IPS-NIHi7 (cell line): ENCODE results near the gene LYST.
"Not testable (repeated sequence)": the region's sequence is repeated elsewhere in the genome, so short reads cannot be mapped to it uniquely, and the experiment has no call there.

Source experiments
- DNase-seq: peaks from one replicate; pipeline ENCODE4 v3.0.0; 2012; ENCODE audit warnings: mixed read lengths; ENCODE audit errors: extremely low spot score

The LYST gene

DNA sequence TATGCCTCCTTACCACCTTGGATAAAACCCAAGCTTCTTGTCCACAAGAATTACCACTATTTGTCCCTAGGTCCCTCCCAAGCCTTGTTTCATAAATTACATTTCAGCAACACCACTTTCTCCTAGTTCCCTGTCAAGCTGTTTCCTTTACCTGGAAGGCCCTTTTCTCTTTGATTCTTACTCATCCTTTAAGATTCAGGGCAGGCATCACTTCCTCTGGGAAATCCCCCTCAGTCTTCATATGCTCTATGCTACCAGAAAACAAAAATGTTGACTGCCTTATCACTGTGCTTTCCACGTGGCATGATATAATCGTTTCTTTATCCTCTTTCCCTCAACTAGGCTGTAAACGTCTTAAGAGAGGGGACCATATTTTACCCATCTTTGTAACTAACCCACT is 102.7 kb downstream of the LYST start:
- DNase-seq: no peak

DNA sequence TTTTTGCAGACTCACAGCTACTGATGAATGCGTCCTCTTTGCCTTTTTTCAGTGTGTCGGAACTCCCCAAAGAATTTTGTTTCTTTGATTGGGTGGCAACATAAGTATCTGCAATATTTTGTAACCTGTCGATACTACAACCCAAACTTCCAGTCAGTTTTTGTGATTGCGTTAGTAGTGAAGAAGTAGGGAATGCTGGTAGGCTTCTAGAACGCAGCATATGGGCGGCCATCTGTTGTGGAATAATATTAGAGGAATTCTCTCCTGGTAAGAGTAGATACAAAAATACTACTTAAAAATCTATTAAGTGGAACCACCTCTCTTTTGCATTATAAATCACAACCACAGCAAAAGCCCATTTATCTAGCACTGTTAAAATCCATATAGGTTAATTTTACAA is 107.4 kb downstream of the LYST start:
- no peak for DNase-seq

DNA sequence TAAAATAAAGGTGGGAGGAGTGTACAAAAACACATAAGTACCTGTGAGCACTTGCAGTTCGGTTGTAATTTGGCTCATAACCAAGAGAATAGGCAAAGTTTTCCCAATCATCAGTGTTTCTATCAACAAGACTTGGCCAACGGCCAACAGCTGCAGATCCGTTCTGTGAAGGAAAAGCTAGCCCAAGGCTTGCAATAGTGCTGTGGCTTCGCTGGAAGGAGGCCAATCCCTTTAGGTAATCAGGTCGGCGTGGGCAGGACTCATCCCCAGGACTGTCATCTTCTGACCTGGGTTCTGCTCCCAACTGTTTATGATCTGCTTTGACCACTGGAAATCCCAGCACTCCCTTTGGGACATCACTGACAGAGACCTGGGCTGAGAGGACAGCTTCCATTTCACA is 107.8 kb downstream of the LYST start:
- no peak for DNase-seq

DNA sequence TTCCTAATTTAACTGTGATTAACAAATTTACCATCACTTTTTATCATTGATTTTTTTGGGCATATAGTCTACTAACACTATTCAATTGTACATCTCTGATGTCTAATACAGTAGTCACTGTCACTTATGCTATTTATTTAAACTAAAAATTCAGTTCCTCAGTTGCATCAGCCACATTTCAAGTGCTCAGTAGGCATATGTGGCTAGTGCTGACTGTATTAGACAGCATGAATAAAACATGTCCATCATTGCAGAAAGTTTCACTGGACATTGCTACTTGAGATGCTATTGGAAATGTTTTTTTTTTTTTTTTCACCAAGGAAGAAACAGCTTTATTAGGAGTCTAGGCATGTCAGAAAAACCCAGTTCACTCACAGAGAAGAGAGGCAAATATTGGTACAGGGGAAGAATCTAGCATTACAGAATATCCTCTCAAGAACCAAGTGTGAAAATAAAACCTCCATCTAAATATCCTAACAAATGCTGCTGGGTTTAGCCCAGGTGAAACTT is 109.1 kb downstream of the LYST start:
- no peak for DNase-seq

DNA sequence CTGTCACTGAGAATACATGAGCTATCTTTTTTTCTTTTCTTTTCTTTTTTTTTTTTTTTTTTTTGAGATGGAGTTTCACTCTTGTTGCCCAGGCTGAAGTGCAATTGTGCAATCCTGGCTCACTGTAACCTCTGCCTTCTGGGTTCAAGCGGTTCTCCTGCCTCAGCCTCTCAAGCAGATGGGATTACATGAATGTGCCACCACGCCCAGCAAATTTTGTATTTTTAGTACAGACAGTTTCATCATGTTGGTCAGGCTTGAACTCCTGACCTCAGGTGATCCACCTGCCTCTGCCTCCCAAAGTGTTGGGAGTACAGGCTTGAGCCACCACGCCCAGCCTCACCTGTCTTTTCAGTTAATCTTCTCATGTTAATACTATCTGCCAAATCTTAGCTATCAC is 112.5 kb downstream of the LYST start:
- DNase-seq: not testable (repeated sequence)

DNA sequence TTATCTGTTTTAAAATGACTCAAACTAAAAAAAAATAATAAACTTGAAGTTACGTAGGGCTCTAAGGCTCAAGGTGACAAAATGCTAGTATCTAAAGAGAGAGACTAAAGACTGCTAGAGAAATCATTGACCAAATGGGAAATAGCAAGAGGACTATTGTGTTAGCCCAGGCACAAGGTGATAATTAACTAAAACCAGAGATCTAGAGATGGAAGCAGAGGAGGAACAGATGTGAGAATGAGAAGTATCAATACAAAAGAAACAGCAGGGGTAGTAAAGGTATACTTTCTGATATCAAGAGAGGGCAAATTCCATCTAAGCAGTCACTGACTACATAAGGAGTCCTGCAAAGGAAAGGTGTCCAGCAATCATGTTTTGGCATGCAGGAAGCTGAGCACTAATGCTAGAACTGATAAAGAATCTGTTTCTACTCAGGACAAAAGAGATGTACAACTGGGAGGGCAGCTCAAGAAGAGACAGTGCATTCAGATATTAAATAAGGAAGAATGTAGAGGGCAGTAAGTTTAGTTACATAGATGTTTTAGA is 116.9 kb downstream of the LYST start:
- no peak for DNase-seq

DNA sequence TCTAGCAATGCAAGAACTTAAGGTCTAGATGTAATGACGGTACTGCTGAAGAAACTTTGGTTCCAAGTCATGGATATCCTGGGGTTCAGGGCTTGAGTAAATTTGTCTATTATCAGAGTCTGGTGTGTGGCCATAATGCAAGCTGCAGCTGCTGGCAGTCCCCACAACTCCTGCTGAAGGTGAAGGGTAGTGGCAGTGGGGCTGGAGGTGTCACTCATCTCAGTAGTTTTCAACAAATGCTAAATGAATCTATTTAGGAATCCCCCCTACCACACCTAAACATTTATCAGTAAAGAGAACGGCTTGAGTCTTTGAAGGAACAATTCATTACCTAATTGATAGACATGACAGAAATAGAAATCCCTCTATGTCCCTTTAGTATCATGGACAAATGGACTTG is 118.0 kb downstream of the LYST start:
- no peak for DNase-seq

DNA sequence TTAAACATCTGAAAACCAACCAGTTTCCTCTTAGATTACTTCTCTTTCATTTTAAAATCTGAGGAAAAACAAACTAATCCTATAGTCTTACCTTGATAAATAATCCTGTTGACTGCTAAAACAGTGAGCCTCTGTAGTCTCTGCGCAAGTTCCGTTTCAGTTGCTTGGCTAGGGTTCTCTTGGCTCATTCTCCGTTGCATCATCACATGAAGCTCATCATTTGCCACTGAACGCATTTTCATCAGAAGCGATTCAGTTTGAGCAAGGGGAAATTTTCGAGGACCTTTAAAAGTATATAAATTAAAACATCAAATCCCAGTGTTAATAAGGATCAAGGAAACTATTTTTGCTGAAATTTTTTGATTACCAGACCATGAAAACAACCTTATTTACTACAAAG is 120.5 kb downstream of the LYST start:
- DNase-seq: no peak

DNA sequence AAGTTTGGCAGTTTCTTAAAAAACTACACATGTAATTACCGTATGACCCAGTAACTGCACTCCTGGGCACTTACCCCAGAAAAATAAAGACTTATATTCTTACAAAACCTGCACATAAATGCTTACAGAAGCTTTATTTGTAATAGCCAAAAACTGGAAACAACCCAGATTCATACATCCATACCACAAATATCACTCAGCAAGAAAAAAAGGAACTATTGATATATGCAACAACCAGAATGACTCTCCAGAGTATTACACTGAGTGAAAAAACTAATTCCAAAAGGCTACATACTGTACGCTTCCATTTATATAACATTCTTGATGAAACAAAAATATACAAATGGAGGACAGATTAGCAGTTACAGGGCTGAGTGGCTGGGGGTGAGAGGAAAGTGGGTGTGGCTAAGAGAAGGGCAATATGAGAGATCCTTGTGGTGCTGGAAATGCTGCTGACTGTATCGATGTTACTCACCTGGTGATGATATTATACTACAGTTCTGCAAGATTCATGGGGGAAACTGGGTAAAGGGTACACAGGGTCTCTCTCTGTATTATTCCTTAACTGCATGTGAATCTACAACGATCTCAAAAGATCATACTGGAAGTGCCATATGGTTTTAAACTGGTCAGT is 121.1 kb downstream of the LYST start:
- DNase-seq: no peak

DNA sequence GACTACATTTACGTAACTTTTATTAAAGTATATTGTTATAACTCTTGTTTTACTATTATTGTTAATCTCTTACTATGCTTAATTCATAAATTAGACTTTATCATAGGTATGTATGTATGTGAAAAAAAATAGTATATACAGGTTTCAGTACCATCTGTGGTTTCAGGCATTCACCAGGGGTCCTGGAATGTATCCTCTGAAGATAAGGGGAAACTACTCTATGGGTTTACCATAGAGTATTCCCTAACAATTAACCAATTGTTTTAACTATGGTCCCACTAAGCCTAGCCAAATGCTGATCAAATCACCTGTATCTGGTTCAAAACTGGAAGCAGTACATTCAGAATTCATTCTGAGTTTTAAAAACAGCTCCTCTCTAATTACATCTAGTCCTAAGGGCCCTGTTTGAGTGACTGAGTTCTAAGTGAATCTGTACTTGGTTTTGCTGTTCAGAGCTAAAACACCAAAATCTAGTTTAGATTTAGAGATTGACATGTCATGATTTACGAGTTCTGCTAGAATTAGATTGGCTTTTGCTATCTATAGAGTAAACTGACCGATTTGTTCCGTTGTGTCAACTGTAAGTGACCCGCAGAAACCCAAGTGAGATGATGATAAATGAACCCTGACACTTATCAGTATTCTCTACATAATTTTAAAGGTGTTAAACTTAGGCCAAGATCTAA is 123.6 kb downstream of the LYST start:
- DNase-seq: no peak

DNA sequence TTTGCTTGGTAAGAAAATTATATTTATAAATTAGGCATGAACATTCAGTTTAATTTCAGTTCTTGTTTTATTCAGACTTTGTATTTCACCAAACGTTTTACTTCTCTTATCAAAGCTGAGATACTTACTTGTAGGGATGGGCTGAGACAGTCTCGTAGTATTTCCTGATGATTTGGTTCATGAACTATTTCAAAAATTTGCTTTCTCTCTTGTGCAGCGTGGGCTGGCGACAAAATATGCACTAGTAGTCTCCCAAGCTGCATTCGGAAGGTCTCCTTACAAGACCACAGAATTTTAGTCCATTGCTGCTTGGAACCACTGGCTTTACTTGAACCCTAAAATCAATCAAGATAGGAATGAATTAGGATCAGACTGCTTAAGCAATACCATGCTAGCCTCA is 125.4 kb downstream of the LYST start:
- DNase-seq: no peak

DNA sequence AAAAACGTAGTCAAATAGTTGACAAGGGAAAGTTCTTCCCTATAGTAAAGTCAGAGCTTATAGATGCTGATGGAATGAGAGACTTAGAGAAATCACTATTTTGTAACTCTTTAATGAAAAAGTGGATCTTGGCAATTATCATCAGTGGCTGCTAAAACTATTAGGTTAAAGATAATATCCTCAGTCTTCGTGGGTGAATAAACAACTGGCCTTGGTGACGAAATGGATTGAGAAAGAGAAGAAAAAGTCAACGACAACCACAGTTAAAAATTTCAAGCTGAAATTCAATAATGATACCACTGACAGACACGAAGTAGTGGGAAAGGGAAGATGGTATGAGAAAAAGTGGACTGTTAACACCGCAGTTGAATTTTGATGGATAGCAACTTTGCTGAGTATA is 127.1 kb downstream of the LYST start:
- no peak for DNase-seq

DNA sequence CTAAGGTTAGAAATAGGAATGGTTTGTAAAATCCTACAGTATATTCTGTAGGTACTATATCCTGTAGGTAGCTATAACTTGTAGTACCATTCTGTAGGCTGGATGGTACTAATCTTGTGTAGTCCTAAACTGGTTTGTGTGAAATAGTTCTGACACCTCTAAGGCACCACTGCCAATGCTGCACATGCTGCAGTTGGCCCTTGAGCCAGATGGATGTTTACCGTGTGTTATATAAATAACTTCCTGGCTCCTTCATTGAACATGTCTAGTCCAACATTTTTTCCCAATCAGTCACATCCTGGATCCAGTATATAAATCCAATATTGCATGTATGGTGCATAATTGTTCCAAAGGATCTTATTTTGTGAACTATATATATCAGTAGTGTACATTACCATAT is 127.6 kb downstream of the LYST start:
- DNase-seq: no peak

DNA sequence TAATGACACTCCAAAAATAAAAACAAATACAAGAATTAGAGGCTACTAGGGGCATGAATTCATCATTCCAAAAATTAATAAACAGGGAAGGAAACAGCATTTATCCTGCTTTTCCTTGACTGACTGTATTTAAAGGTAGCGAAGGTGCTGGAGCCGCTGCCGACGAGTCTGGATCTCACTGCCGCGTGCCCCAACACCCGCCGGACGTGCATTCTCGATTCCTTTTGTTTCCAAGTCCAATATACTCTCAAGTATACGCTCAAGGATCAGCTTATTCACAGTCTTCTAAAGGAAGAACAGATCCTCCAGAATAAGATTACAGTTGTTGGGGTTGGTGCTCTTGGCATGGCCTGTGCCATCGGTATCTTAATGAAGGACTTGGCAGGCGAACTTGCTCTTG is 129.0 kb downstream of the LYST start:
- no peak for DNase-seq

DNA sequence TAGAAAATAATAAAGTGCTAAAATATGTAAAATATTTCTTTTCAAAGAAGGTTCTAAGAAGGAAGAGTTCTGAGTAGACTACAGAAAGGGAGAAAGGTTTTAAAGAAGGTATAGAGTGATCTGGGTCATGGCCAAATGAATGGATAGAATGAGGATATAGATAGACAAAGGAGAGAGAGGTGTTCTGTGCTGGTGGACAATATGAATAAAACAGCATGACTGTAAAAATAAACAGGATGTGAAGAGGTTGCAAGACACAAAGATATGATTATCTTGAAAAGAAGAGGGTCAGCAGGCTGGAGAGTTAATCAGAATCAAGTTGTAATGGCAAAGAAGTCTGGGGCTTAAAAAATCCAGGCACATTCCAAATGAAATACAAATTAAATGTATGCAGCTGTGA is 130.4 kb downstream of the LYST start:
- DNase-seq: no peak

DNA sequence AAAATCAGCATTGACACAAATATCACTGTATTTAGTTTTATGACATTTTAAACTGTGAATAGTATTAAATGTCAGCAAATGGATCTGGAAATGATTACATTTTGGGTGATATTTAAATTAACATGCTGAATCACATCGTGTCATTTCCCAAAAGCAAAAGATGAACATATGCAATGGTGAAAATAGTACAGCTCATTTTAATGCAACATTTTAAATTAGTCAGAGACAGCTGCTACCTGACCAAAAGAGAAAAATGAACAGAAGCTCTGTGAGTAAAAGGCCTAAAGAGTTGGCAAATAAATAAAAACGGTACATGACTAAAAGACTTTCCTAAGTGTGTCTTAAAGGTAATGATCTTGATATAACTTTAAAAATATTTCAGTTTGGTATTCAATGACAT is 131.1 kb downstream of the LYST start:
- no peak for DNase-seq

DNA sequence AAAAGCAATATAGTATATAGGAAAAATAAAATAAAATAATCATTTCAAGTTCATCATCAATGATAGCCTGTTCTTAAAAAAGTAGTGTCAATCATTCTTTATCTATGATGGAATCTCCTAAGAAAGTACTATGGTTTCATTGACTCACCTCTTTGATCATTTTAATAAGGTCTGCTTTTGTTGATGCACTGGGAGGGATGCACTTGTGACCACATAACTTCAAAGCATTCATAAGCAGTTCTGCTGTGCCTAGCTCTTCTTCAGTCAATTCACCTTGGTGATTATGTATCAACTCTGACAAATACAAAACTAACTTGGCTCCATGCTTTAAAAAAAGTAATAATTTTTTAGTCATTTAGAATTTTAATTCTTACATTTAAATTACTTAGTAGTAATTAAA is 132.4 kb downstream of the LYST start:
- no peak for DNase-seq

DNA sequence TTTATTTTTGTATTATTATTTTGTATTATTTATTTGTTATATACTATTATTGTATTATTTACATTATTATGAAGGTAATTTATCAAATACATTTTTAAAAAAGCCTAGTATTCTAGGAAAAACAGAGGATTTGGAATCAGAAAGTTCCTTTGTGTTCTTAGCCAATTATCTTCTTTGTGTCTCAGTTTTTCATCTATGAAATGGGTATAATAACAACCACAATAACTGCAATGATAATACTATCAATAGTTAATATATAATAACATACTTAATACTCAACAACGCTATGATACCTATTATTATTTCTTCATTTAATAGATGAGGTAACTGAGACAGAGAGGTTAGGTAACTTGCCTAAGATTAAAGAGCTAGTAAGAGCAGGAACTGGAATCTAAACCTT is 136.7 kb downstream of the LYST start:
- DNase-seq: no peak

DNA sequence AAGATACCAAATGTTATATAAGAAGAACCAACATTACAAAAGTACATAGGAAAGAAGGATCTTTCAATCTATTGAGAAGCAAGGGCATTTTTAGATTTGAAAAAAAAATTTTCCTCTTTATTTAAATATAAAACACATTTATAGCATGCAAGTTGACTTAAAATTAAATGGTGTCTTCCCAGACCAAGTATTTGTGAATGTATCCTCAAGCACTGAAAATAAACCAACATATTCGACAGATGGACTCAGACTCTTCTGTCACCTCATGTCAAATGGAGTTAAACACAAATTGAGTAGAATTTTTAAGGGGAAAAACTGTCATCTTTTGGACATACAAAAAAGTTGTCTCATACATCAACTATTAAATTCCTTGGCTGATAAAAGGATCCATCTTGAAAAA is 140.1 kb downstream of the LYST start:
- no peak for DNase-seq

DNA sequence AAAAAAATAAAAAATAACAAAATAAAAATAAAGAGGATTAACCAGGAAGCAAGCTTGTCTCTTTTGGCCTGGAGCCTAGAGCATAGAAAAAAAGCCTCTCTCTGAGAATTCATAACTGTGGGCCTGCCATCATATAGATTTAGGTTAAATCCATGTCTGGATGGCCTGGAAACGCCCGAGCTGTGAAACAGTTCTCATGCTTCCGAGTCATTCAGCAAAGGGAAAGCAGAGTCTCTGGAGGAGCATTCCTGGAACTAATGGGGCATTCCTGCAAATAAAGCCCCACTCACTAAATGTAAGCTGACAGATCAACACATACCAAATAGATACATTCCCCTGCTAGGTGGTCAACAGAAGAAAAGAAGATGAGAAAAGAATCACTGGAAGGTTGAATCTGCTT is 141.3 kb downstream of the LYST start:
- no peak for DNase-seq

DNA sequence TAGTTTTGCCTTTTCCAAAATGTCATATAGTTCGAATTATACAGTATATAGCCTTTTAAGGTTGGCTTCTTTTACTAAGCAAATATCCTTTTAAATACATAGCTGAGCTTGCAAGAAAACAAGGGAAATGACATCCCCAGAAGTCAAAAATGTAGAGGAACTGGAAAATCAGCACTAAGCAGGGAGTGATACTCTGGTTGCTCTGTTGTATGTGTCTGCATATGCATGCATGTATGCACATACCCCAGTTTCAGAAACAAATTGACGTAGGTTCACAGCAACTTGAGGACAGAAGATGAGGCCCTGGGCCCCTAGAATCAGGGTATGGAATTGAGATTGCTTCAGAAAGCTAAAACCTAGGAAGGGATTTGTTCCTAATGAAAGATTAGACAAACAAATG is 142.0 kb downstream of the LYST start:
- no peak for DNase-seq

DNA sequence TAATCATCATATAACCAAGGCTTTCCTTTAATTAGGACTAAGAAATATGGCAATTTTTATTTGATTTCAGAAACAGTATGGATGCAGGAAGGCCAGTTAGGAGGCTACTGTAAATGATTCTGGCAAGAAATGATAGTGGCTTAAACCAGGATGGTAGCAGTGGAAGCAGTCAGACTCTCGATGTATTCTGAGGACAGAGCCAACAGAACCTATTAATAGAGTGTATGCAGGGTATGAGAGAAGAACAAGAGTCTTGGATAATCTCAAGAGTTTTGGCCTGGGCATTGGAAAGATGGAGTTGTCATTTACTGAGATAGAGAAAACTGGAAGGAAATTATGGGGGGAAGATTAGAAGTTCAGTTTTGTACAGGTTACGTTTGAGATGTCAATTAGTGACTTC is 143.8 kb downstream of the LYST start:
- DNase-seq: no peak

DNA sequence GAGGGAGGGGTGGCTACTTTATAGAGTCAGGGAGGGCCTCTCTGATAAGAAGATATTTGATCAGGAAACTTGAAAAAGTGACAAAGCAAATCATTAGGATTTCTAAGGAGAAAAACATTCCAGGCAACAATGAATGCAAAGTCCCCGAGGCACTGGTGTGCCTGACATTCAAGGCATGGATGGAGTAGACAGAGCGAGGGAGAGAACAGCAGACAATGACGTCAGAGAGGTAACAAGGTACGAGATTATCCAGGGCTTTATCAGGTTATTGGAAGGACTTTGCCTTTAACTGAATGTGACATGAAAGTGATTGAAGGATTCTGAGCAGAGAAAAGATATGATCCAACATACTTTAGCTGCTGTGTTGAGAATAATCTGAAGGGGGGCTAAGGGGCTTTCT is 144.7 kb downstream of the LYST start:
- no peak for DNase-seq

DNA sequence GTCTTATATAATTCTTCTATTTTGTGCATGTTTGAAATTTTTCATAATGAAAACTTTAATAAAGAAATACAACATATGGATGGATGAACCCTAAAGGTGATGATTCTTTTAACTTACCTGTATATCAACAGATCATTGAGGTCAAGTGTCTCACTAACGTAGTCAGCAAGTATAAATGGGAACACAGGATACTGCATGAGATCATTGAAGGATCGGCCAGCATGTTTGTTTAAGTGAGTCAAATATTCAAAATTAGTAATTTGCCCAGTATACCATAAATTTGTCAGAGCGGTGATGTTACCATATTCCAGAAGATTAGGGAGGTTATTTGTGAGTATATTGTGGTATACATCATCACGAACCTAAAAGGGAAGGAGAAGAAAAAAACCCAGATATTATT is 146.2 kb downstream of the LYST start:
- no peak for DNase-seq
